Body of pancreas (tissue), 4 donors: ENCODE results near the gene PHTF1. TPM values are rescaled to one million over a fixed set of nuclear protein-coding genes. Genes with fewer than 3 reads are reported as not detected.

Experiments used
- ATAC-seq: fragments of 150-250 bp; one replicate; pipeline ENCODE4 v1.9.1; 2016
- DNase-seq, 4 donors: peaks; one replicate each; pipeline ENCODE4 v3.0.0-alpha.2; 2019
- H3K27ac ChIP-seq, 4 donors: fragments of 200-600 bp; sonication (generic); 1 replicate in 3 of 4; 2 replicates in 1 of 4; pipeline versions ENCODE4 v1.5.1 to v1.6.1; 2016 to 2019; ENCODE audit warnings: mild to moderate bottlenecking in 1 of 4, mixed read lengths in 1 of 4, moderate library complexity in 1 of 4
- H3K27me3 ChIP-seq, 2 donors: fragments of 200-600 bp; sonication (generic); one replicate each; pipeline ENCODE4 v1.6.0; 2016; ENCODE audit warnings: mild to moderate bottlenecking in 1 of 2
- H3K36me3 ChIP-seq, 2 donors: fragments of 200-600 bp; sonication (generic); replicated peaks in 1 of 2; 2 replicates each; pipeline ENCODE4 v1.5.1; 2016; ENCODE audit warnings: low read depth in 2 of 2; ENCODE audit not compliant: insufficient read depth in 1 of 2
- H3K4me1 ChIP-seq: fragments of 200-600 bp; sonication (generic); one replicate; pipeline ENCODE4 v1.6.0; 2016
- H3K4me3 ChIP-seq, 2 donors: fragments of 200-600 bp; sonication (generic); 1 replicate in 1 of 2; 2 replicates in 1 of 2; pipeline ENCODE4 v1.5.1; 2016 to 2019
- H3K9me3 ChIP-seq, 3 donors: fragments of 200-600 bp; sonication (generic); 1 replicate in 2 of 3; 2 replicates in 1 of 3; pipeline ENCODE4 v1.5.1; 2016
- POLR2A ChIP-seq, 3 donors: fragments of 450-650 bp; IDR thresholded peaks; one replicate each; pipeline ENCODE4 v1.6.1; 2016; ENCODE audit warnings: antibody characterized with exemption in 3 of 3, mild to moderate bottlenecking in 2 of 3
- WGBS, 2 donors: methylation state at CpG; one replicate each; pipeline ENCODE4 v1.1.5; 2017; 5-methylcytosine and 5-hydroxymethylcytosine counted together
- intact Hi-C: fragments of 100-400 bp; cut with DNase I; formaldehyde crosslinking; loops from one replicate; pipeline ENCODE4 v1.15.1; 2023
- total RNA-seq, 2 donors: library from RNA; depleted of rRNA; stranded (reverse); fragments of >200 nt; gene quantifications; one replicate each; pipeline ENCODE4 v1.1.0, GENCODE V29; 2016
- TF ChIP-seq, protein P1 (sequence below), 7 experiments: fragments of 450-650 bp in 4 of 7; fragments of 200-600 bp in 3 of 7; sonication (generic) in 3 of 7; IDR thresholded peaks; one replicate each; pipeline ENCODE4 v1.5.1; 2016 to 2019; ENCODE audit warnings: antibody characterized with exemption in 7 of 7

The PHTF1 gene
- total RNA-seq, 2 donors from 2014 or later = 9.3 to 29.7 TPM

DNA sequence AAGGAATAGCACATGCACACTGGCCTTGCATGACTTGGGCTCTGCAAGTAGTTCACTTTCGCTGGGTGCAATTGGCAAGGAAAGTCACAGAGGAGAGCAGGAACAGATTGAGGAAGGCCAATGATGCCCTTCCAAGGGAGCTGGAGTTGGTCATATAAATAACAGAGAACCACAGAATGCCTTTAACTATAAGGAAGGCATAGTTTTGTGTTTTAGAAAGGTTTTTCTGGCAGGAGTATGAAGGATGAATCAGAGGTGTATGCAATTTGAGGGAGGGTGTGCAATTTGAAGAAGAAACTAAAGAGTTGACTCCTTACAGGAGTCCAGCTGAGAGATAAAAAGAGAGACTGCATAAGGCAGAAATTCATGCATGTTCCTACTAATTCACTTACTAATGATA, 112.1 kb downstream of the PHTF1 start:
- Histone ChIP-seq H3K27ac (no peak overlapping the region), H3K4me1 (no peaks in the 10 kb centered on the region), H3K9me3 (no peaks in the 10 kb centered on the region), H3K27me3 (no peaks in the 10 kb centered on the region), H3K4me3 (no peak overlapping the region), H3K36me3 (peaks cover 0 to 4% of the 10 kb centered on the region in 2 donors)
- DNase-seq = no peak
- ATAC-seq = no peak
- WGBS, 2 donors = 96 to 100% methylated on average over 1 of the region's 1 CpG
- intact Hi-C loops = no loop called here
- no peak for TF ChIP-seq POLR2A (IDR thresholded peaks at IDR 0.05)
- TF ChIP-seq, protein P1, sequence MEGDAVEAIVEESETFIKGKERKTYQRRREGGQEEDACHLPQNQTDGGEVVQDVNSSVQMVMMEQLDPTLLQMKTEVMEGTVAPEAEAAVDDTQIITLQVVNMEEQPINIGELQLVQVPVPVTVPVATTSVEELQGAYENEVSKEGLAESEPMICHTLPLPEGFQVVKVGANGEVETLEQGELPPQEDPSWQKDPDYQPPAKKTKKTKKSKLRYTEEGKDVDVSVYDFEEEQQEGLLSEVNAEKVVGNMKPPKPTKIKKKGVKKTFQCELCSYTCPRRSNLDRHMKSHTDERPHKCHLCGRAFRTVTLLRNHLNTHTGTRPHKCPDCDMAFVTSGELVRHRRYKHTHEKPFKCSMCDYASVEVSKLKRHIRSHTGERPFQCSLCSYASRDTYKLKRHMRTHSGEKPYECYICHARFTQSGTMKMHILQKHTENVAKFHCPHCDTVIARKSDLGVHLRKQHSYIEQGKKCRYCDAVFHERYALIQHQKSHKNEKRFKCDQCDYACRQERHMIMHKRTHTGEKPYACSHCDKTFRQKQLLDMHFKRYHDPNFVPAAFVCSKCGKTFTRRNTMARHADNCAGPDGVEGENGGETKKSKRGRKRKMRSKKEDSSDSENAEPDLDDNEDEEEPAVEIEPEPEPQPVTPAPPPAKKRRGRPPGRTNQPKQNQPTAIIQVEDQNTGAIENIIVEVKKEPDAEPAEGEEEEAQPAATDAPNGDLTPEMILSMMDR (IDR thresholded peaks at IDR 0.05) = no peak

Other genes with a start within 250 kb of the PHTF1 start
- 10 to 100 TPM; 14.2 to 17.4 TPM for gene RSBN1, start 53.0 kb upstream of the PHTF1 start, total RNA-seq
- gene PTPN22, start 112.2 kb upstream of the PHTF1 start, total RNA-seq = 1 to 10 TPM; 2.9 to 4.6 TPM
- gene BCL2L15, start 128.1 kb upstream of the PHTF1 start, total RNA-seq = 10 to 100 TPM; 13.5 to 28.0 TPM
- 10 to 100 TPM; 21.3 to 33.0 TPM for gene AP4B1, start 145.3 kb upstream of the PHTF1 start, total RNA-seq
- 1 to 10 TPM; 1.3 to 2.1 TPM for gene DCLRE1B, start 145.8 kb upstream of the PHTF1 start, total RNA-seq
- gene HIPK1, start 169.8 kb upstream of the PHTF1 start, total RNA-seq = 10 to 100 TPM; 22.7 to 30.1 TPM
- gene OLFML3, start 220.0 kb upstream of the PHTF1 start, total RNA-seq = 10 to 100 TPM in 1 of 2 donors, 1 to 10 TPM in 1; 9.9 to 30.7 TPM